KMS-11 (cell line): ENCODE measurements around the gene TMEM229B.

ENCODE experiments used
- H2AFZ ChIP-seq: fragments of 200-600 bp; sonication (generic); 2 replicates; pipeline ENCODE4 v1.6.1; 2016; ENCODE audit warnings: antibody characterized with exemption, mixed run types, low read depth
- H3K27ac ChIP-seq: fragments of 200-600 bp; sonication (generic); 2 replicates; pipeline ENCODE4 v1.6.1; 2016; ENCODE audit warnings: mild to moderate bottlenecking, mixed run types
- H3K27me3 ChIP-seq: fragments of 200-600 bp; sonication (generic); 2 replicates; pipeline ENCODE4 v1.6.1; 2017; ENCODE audit warnings: mild to moderate bottlenecking, low read depth, mixed run types, moderate library complexity; ENCODE audit not compliant: insufficient read depth
- H3K36me3 ChIP-seq: fragments of 200-600 bp; sonication (generic); 2 replicates; pipeline ENCODE4 v1.6.1; 2017; ENCODE audit warnings: mild to moderate bottlenecking, mixed run types; ENCODE audit not compliant: insufficient read depth
- H3K4me1 ChIP-seq: fragments of 200-600 bp; sonication (generic); 2 replicates; pipeline ENCODE4 v1.6.1; 2016; ENCODE audit warnings: mild to moderate bottlenecking, low read depth, mixed run types; ENCODE audit not compliant: poor library complexity, severe bottlenecking
- H3K4me2 ChIP-seq: fragments of 200-600 bp; sonication (generic); 2 replicates; pipeline ENCODE4 v1.7.0; 2016; ENCODE audit warnings: mild to moderate bottlenecking, mixed run types
- H3K4me3 ChIP-seq: fragments of 200-600 bp; sonication (generic); IDR thresholded peaks from 2 replicates; pipeline ENCODE4 v1.6.1; 2017; ENCODE audit warnings: low read depth, low read length, mixed read lengths; ENCODE audit not compliant: insufficient read depth
- H3K79me2 ChIP-seq: fragments of 200-600 bp; sonication (generic); 2 replicates; pipeline ENCODE4 v1.6.1; 2016; ENCODE audit warnings: low read depth, mixed run types; ENCODE audit not compliant: insufficient read depth
- H3K9ac ChIP-seq: fragments of 200-600 bp; sonication (generic); 2 replicates; pipeline ENCODE4 v1.6.1; 2016; ENCODE audit warnings: mild to moderate bottlenecking, mixed run types
- H4K20me1 ChIP-seq: fragments of 200-600 bp; sonication (generic); 2 replicates; pipeline ENCODE4 v1.6.1; 2016; ENCODE audit warnings: mild to moderate bottlenecking, mixed run types; ENCODE audit not compliant: insufficient read depth
- TF ChIP-seq, protein P1 (sequence below): fragments of 200-600 bp; sonication (generic); conservative IDR thresholded peaks from 2 replicates; pipeline ENCODE4 v1.6.1; 2017; ENCODE audit warnings: low read depth, mild to moderate bottlenecking, antibody characterized with exemption, low read length, moderate library complexity, mixed read lengths

The TMEM229B gene

DNA sequence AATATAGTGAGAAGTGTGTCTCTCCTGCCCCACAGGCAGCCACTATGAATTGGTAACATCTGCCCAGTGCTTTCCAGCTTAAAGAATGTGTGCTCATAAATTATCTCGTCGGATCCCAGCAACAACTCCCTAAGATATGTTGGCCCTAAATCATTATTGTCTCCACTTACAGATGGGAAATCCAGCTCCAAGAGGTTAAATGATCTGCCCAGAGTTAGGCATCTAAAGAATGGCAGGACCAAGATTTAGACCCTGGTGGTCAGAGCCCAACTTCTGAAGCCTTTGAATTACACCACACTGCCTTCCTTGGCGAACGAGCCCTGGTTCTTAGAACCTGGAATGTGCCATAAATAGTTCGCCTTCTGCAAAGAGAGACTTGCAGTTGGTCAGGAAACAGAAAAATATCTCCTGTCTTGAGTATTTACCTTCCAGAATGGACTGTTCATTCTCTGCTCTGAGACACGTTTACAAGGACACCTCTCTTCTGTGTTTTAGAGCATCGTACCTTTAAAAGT, 56.4 kb downstream of the TMEM229B start:
- no peaks in the 10 kb centered on the region for H4K20me1 ChIP-seq

DNA sequence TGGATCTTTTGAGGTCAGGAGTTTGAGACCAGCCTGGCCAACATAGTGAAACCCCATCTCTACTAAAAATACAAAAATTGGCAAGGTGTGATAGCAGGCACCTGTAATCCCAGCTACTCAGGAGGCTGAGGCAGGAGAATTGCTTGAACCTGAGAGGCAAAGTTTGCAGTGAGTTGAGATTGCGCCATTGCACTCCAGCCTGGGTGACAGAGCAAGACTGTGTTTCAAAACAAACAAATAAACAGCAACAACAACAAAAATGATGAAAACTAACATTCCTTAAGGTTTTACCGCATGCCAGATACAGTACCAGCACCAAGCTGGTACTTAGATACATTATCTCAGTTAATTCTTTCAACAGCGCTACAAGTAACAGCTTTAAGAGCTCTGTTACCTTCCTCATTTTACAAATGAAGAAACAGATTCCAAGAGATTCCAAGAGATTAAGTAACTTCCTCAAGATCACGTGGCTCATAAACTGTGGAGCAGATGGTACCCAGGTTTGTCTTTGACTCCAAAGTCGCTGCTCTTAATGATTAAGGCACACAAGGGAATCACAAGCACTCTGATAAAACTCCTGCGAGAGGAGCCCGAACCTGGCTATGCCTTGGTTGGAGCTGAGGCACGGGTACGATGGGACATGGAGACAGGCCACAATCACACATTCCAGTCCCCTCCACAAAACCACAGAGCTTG, 58.9 kb downstream of the TMEM229B start:
- Histone ChIP-seq H3K27ac (no peak overlapping the region), H4K20me1 (no peaks in the 10 kb centered on the region), H3K79me2 (no peaks in the 10 kb centered on the region), H3K9ac (no peak overlapping the region), H3K36me3 (no peaks in the 10 kb centered on the region), H3K4me2 (no peak overlapping the region), H2AFZ (no peak overlapping the region), H3K4me3 (no peak overlapping the region), H3K4me1 (no peaks in the 10 kb centered on the region), H3K27me3 (no peaks in the 10 kb centered on the region)
- TF ChIP-seq, protein P1, sequence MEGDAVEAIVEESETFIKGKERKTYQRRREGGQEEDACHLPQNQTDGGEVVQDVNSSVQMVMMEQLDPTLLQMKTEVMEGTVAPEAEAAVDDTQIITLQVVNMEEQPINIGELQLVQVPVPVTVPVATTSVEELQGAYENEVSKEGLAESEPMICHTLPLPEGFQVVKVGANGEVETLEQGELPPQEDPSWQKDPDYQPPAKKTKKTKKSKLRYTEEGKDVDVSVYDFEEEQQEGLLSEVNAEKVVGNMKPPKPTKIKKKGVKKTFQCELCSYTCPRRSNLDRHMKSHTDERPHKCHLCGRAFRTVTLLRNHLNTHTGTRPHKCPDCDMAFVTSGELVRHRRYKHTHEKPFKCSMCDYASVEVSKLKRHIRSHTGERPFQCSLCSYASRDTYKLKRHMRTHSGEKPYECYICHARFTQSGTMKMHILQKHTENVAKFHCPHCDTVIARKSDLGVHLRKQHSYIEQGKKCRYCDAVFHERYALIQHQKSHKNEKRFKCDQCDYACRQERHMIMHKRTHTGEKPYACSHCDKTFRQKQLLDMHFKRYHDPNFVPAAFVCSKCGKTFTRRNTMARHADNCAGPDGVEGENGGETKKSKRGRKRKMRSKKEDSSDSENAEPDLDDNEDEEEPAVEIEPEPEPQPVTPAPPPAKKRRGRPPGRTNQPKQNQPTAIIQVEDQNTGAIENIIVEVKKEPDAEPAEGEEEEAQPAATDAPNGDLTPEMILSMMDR: no peak

More for the DNA sequence above, 56.4 kb downstream of the TMEM229B start:
- Histone ChIP-seq H3K79me2 (no peaks in the 10 kb centered on the region), H3K27ac (no peak overlapping the region), H3K27me3 (no peaks in the 10 kb centered on the region), H3K9ac (no peak overlapping the region), H3K4me2 (no peak overlapping the region), H3K4me1 (no peaks in the 10 kb centered on the region), H3K4me3 (no peak overlapping the region), H3K36me3 (no peaks in the 10 kb centered on the region), H2AFZ (no peak overlapping the region)
- TF ChIP-seq, protein P1: no peak

DNA sequence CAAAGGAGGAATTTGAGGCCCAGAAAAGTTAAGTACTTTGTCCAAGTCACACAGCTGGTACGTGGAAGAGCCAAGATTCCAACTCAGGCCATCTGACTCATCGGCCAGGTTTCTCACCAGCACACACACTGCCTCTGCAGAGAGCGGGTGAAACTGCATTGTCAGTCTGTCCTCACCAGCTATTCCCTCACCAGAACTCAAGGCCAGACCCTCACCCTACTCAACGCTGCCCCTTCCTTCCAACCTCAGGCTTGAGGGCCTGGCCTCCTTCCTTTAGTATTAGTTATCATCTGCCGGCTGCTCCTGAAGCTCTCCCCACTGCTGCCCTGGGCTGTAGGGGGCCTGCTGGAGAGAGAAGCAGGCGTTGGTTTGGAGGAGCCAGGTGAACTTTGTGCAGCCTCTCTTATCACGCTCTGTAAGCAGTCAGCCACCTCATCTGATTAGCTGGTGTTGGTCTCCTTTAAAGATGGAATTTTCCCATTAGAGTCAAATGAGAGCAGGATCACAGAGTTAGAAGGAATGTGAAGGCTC, 60.0 kb downstream of the TMEM229B start:
- TF ChIP-seq, protein P1: no peak
- Histone ChIP-seq H3K4me2 (no peak overlapping the region), H4K20me1 (no peaks in the 10 kb centered on the region), H3K27me3 (no peaks in the 10 kb centered on the region), H3K36me3 (no peaks in the 10 kb centered on the region), H3K9ac (no peak overlapping the region), H2AFZ (no peak overlapping the region), H3K4me1 (no peaks in the 10 kb centered on the region), H3K27ac (no peak overlapping the region), H3K4me3 (no peak overlapping the region), H3K79me2 (no peaks in the 10 kb centered on the region)

DNA sequence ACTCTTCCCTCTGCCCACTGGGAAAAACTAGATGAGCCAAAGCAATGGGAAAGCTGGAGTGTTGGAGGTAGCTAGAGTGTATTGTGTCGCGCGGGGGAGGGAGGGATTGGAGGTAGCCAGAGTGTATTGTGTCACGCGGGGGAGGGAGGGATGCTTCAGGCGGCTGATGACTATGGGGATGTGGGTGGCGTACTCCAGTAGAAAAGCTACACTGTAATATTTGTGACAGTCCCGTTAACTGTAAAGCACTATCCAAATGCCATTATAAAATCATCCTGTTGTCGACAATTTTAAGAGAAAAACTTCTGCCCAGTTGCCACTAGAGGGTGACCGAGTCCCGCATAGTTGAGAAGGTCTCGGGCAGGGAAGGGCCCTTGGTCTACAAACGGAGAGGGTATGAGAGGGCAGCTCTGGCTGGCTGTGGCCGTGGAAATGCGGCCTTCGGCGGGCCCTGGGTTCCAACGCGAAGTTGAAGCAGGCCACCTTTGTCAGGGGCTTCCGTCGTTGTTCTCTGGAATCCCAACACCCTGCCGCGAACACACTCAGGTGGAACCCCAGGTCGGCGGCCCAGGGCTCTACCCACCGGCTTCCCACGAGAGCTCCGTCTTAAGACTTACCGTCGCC, 61.4 kb downstream of the TMEM229B start:
- no peaks in the 10 kb centered on the region for H3K36me3 ChIP-seq
- no peak overlapping the region for H3K4me3 ChIP-seq
- no peaks in the 10 kb centered on the region for H3K27me3 ChIP-seq
- H3K4me2 ChIP-seq: no peak overlapping the region
- TF ChIP-seq, protein P1: peak; percentile 63
- H2AFZ ChIP-seq: no peak overlapping the region
- no peaks in the 10 kb centered on the region for H3K4me1 ChIP-seq
- H3K79me2 ChIP-seq: no peaks in the 10 kb centered on the region
- H3K27ac ChIP-seq: no peak overlapping the region
- H3K9ac ChIP-seq: no peak overlapping the region
- no peaks in the 10 kb centered on the region for H4K20me1 ChIP-seq
